DND-41 (cell line): Measurements from ENCODE around the gene HPCAL1.

Experiments used
- ATAC-seq: fragments of 200-7000 bp; cut with Tn5 transposase; 3 replicates; pipeline ENCODE4 v1.9.1; 2021; ENCODE audit warnings: low read depth; ENCODE audit not compliant: insufficient read depth
- DNase-seq: peaks from one replicate; pipeline ENCODE4 v3.0.0-alpha.2; 2020
- H2AFZ ChIP-seq: 2 replicates; pipeline ENCODE4 v1.6.0; 2012; ENCODE audit warnings: low read depth, low read length
- H3K27ac ChIP-seq: 2 replicates; pipeline ENCODE4 v1.5.1; 2012; ENCODE audit warnings: low read length, inconsistent platforms
- H3K27me3 ChIP-seq: fragments of 200-600 bp; sonication (generic); 2 replicates; pipeline ENCODE4 v1.6.0; 2012; ENCODE audit warnings: low read length, mild to moderate bottlenecking, inconsistent platforms; ENCODE audit not compliant: insufficient read depth, poor library complexity
- H3K36me3 ChIP-seq: 2 replicates; pipeline ENCODE4 v1.5.1; 2012; ENCODE audit warnings: low read length, inconsistent platforms; ENCODE audit not compliant: insufficient read depth
- H3K4me1 ChIP-seq: 2 replicates; pipeline ENCODE4 v1.5.1; 2012; ENCODE audit warnings: mild to moderate bottlenecking, low read length; ENCODE audit not compliant: insufficient read depth
- H3K4me2 ChIP-seq: 2 replicates; pipeline ENCODE4 v1.6.0; 2012; ENCODE audit warnings: mild to moderate bottlenecking, moderate library complexity, low read length, inconsistent platforms; ENCODE audit not compliant: insufficient read depth
- H3K4me3 ChIP-seq, 2 experiments: fragments of 200-600 bp in 1 of 2; shearing (Covaris generic) in 1 of 2; 2 replicates each; pipeline ENCODE4 v1.5.1; 2012 to 2016; ENCODE audit warnings: inconsistent platforms in 2 of 2, low read length in 2 of 2, mild to moderate bottlenecking in 2 of 2, low read depth in 1 of 2, moderate library complexity in 1 of 2
- H3K79me2 ChIP-seq: 2 replicates; pipeline ENCODE4 v1.6.0; 2012; ENCODE audit warnings: low read length, inconsistent platforms; ENCODE audit not compliant: insufficient read depth
- H3K9ac ChIP-seq: 2 replicates; pipeline ENCODE4 v1.6.0; 2012; ENCODE audit warnings: low read depth, mild to moderate bottlenecking, inconsistent platforms, low read length, moderate library complexity
- H3K9me3 ChIP-seq: 2 replicates; pipeline ENCODE4 v1.5.1; 2012; ENCODE audit warnings: low read length, moderate library complexity, mild to moderate bottlenecking, inconsistent platforms; ENCODE audit not compliant: insufficient read depth, severe bottlenecking
- H4K20me1 ChIP-seq: 2 replicates; pipeline ENCODE4 v1.6.0; 2012; ENCODE audit warnings: low read length; ENCODE audit not compliant: insufficient read depth
- EZH2 ChIP-seq: IDR thresholded peaks from 3 replicates; pipeline ENCODE4 v1.6.1; 2012; ENCODE audit warnings: borderline replicate concordance, low read depth, mild to moderate bottlenecking, moderate library complexity, low read length, inconsistent platforms; ENCODE audit not compliant: severe bottlenecking
- TF ChIP-seq, protein P1 (sequence below): IDR thresholded peaks from 2 replicates; pipeline ENCODE4 v1.5.1; 2012; ENCODE audit warnings: borderline replicate concordance, low read length, moderate library complexity, mild to moderate bottlenecking; ENCODE audit not compliant: poor library complexity, severe bottlenecking; ENCODE audit errors: extremely low read depth

HPCAL1 gene

DNA sequence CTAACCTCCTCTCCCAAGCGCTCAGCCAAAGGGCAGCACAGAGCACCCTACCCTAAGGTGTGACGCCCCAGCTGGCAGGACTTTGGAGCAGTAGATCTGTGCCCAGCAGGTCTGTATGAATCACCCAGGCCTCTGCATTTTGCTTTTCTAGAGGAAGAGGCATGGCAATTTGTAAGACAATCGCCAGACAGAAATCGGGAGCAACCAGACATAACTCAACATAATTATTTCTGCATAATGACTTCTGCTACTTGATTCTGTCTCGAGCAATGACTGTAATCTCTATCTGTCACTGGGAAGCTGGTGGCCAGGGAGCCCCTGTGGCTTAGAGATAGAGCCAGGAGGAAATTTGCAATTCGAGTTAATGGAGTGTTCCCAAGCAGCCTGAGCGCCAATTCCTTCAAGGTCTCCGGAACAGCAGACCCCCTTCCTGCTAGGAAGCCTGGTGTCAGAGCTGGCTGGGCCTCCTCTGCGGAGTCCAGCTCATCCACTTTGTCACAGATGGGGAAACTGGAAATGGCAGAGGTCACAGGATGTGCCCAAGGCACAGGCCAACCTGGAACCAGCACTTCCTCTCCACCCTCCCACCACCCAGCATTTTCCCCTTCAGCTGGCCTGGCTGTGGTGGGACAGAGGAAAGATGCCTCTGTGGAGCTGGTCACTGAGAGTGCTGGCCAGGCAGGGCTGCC, 90.4 kb downstream of the HPCAL1 start:
- H3K27ac ChIP-seq, result no peak overlapping the region
- DNase-seq, result no peak
- H3K4me1 ChIP-seq, result no peaks in the 10 kb centered on the region
- H3K27me3 ChIP-seq, result no peaks in the 10 kb centered on the region
- no peak overlapping the region for H3K4me3 ChIP-seq
- peaks cover 20% of the 10 kb centered on the region; the same call in 1 of the 2 replicates for H4K20me1 ChIP-seq
- no peak overlapping the region for H3K4me2 ChIP-seq
- H3K79me2 ChIP-seq, result no peaks in the 10 kb centered on the region
- no peak overlapping the region for H2AFZ ChIP-seq
- TF ChIP-seq EZH2, result no peak
- TF ChIP-seq, protein P1, sequence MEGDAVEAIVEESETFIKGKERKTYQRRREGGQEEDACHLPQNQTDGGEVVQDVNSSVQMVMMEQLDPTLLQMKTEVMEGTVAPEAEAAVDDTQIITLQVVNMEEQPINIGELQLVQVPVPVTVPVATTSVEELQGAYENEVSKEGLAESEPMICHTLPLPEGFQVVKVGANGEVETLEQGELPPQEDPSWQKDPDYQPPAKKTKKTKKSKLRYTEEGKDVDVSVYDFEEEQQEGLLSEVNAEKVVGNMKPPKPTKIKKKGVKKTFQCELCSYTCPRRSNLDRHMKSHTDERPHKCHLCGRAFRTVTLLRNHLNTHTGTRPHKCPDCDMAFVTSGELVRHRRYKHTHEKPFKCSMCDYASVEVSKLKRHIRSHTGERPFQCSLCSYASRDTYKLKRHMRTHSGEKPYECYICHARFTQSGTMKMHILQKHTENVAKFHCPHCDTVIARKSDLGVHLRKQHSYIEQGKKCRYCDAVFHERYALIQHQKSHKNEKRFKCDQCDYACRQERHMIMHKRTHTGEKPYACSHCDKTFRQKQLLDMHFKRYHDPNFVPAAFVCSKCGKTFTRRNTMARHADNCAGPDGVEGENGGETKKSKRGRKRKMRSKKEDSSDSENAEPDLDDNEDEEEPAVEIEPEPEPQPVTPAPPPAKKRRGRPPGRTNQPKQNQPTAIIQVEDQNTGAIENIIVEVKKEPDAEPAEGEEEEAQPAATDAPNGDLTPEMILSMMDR, result no peak
- H3K36me3 ChIP-seq, result no peaks in the 10 kb centered on the region
- no peaks in the 10 kb centered on the region for H3K9me3 ChIP-seq
- no peak overlapping the region for H3K9ac ChIP-seq
- no peak for ATAC-seq

DNA sequence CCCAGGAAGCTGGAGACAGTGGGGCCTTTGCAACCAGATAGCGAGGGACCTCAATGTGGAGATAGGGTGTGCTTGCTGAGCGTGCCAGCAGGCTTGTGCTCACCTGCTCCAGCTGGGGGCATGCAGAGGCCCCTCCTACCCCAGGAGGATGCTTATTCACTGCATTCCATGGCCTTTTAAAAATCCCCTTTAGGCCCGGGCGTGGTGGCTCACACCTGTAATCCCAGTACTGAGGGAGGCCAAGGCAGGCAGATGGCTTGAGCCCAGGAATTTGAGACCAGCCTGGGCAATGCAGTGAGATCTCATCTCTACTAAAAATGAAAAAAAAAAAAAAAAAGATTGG, 90.9 kb downstream of the HPCAL1 start:
- Histone ChIP-seq H3K9ac (no peak overlapping the region), H3K4me2 (no peak overlapping the region), H2AFZ (no peak overlapping the region), H3K36me3 (no peaks in the 10 kb centered on the region), H3K4me1 (no peaks in the 10 kb centered on the region), H3K79me2 (no peaks in the 10 kb centered on the region), H3K27ac (no peak overlapping the region), H3K27me3 (no peaks in the 10 kb centered on the region), H3K4me3 (no peak overlapping the region), H4K20me1 (peaks cover 17% of the 10 kb centered on the region; the same call in 1 of the 2 replicates), H3K9me3 (no peaks in the 10 kb centered on the region)
- DNase-seq (no peak), ATAC-seq (no peak)
- TF ChIP-seq, protein P1, result no peak
- no peak for TF ChIP-seq EZH2

DNA sequence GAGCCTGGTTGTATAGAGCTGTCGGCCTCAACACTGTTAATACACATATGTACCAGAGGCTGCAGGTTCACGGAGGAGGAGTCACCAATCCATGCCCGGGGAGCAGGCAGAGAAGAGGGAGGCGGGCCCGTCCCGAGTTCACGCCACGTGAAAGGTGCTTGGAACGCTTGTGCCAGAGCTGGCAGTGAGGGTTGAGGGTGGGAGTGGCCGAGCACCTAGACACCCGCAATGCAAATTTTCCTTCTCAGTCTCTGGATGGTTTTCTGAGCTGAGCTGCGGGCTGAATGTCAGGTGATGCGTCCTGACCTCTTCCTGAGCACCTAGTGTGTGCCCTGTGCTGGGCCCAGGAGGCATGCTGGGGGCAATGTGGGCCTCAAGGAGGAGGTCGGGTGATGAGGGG, 93.2 kb downstream of the HPCAL1 start:
- Histone ChIP-seq H3K27ac (no peak overlapping the region), H3K4me1 (no peaks in the 10 kb centered on the region), H3K4me3 (no peak overlapping the region), H3K4me2 (no peak overlapping the region), H4K20me1 (peaks cover 13% of the 10 kb centered on the region; the same call in 1 of the 2 replicates), H3K27me3 (no peaks in the 10 kb centered on the region), H3K9me3 (no peaks in the 10 kb centered on the region), H2AFZ (no peak overlapping the region), H3K9ac (no peak overlapping the region), H3K79me2 (no peaks in the 10 kb centered on the region), H3K36me3 (no peaks in the 10 kb centered on the region)
- TF ChIP-seq, protein P1, result no peak
- no peak for TF ChIP-seq EZH2
- DNase-seq (no peak), ATAC-seq (no peak)

DNA sequence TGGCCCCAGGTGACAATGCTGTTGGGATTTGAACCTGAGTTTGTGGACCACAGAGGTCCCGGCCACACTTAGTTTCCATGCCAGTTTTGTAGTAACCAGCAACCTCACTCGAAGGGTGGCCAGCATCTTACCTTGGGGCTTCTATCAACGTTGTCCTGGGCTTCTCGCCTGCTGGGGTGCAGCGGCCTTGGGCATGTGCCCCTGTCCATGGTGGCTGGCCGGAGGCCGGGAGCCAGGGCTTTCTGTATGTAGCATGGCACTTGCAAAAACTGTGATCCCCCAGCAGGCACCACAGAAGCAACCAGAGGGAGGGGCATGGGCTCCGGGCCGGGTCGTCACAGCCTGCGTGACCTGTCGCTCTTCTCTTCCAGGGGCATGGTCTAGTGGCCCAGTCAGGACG, 93.8 kb downstream of the HPCAL1 start:
- Histone ChIP-seq H3K4me2 (no peak overlapping the region), H2AFZ (no peak overlapping the region), H3K9me3 (no peaks in the 10 kb centered on the region), H3K79me2 (no peaks in the 10 kb centered on the region), H3K27me3 (no peaks in the 10 kb centered on the region), H3K27ac (no peak overlapping the region), H3K4me3 (no peak overlapping the region), H3K9ac (no peak overlapping the region), H4K20me1 (peaks cover 13% of the 10 kb centered on the region; the same call in 1 of the 2 replicates), H3K4me1 (no peaks in the 10 kb centered on the region), H3K36me3 (no peaks in the 10 kb centered on the region)
- TF ChIP-seq, protein P1, result no peak
- no peak for TF ChIP-seq EZH2
- no peak for DNase-seq
- no peak for ATAC-seq
